GM21360 (cell line): ENCODE results near the gene USP20.

Experiments used
- ATAC-seq: cut with Tn5 transposase; IDR thresholded peaks from one replicate; pipeline ENCODE4 v1.9.1; 2021; ENCODE audit warnings: mild to moderate bottlenecking, moderate library complexity; ENCODE audit not compliant: unreplicated experiment

The USP20 gene

DNA sequence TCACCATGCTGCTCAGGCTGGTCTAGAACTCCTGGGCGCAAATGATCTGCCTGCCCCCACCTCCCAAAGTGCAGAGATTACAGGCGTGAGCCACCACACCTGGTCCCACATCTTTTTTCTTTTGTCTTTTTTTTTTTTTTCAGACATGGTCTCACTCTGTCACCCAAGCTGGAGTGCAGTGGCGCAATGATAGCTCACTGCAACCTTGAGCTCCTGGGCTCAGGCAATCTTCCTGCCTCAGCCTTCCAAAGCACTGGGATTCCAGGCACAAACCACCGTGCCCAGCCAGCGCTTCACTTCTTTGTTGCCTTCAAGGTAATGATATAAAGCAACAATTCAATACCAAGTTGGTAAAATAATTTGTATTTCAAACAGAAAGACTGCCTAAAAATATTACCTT lies 78.8 kb downstream of the USP20 start:
- ATAC-seq: no peak

GRCh38 chr9:129916707-129917106 lies 81.4 kb downstream of the USP20 start:
- ATAC-seq: no peak

- no peak for ATAC-seq
Observed at GRCh38 chr9:129918296-129918950, 83.2 kb downstream of the USP20 start.

DNA sequence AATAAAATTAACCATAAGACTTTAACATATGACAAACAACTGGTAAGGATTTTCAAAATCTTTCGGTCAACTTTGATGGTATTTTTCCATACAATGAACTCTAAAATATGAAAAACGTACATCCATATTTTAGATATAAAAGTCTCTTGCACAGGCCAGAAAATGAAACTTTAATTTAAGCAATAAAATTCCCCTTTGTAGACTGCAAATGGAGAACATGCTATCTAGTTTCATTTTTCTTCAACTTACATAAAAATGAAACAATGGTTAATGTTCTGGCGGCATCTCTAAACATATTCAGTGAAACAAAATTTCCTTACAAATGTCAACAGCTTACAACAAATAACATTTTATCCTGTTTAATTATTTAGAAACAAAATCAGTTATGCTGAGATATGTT lies 84.0 kb downstream of the USP20 start:
- ATAC-seq: no peak

DNA sequence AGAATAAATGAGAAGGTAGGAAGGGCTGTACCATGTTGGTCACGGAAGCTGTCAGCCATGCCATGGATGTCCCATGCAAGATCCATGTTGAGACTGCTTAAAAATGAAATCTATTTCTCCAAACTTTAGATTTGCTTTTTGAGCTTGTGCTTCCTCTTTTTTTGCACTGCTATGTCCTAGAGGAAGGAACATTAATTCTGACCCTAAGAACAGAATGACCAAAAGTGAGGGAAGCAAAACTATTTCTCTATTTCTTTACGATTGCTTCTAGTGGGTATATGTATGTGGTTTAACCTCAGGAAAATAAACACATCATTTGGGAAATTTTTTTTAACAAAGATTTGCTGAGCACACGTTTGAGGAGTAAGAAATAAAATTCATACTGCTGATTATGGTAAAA lies 84.6 kb downstream of the USP20 start:
- ATAC-seq: no peak

GRCh38 chr9:129921905-129922304 lies 86.6 kb downstream of the USP20 start:
- no peak for ATAC-seq

DNA sequence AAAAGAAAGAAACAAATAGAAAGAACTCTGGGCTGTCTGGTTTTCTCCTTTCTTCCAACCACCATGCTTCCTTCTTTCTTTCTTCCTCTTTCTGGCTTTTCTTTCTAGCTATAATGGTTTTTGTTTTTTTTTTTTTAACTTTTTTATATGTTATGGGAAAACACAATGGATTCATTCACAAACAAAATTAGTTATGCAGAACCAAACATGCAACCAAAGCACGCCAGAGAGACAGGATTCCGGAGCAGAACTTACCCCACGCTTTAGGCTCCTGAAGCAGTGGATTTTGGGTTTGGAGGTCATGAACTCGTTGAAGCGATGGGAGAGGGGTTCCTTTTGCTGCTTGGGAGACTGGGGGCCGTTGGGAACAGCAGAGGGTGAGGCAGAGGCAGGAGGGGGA lies 88.3 kb downstream of the USP20 start:
- no peak for ATAC-seq

DNA sequence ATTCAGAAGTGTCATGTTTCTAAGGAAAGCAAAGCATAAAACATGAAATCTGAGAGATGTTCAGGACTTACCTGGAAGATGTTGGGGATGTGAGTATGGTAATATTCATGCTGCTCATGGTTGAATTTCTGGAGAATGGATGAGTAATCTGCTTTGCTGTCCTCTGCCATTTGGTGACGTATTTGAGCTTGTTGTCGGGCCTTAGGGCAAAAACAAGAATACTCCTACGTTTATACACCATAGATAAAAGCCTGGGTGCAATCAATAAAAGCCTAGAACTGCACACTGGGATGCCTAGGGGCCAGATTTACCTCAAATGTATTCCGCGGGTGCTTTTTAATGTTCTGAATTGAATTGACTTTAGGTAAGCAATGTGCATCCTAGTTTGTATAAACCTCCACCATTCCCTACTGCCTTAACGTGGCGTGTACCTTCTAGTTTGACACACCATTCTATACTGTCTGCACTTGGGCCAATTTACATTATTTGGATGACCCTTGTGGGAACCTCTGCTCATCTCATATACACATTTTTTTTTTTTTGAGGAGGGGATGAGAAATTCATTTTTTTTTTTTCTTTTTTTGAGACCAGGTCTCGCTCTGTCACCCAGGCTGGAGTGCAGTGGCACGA lies 94.4 kb downstream of the USP20 start:
- ATAC-seq: no peak

GRCh38 chr9:129930743-129931142 lies 95.5 kb downstream of the USP20 start:
- ATAC-seq: no peak
